Sigmoid colon (tissue), 7 donors: Measurements from ENCODE around the gene DPF1. TPM values are rescaled to one million over a fixed set of nuclear protein-coding genes. Genes with fewer than 3 reads are reported as not detected.

Experiments
- DNase-seq: peaks from one replicate; pipeline ENCODE4 v3.0.0-alpha.2; 2019
- H3K27ac ChIP-seq, 4 donors: fragments of 200-600 bp; sonication (generic); one replicate each; pipeline ENCODE4 v1.5.1; 2016 to 2019; ENCODE audit warnings: mild to moderate bottlenecking in 1 of 4
- H3K27me3 ChIP-seq, 3 donors: fragments of 200-600 bp; sonication (generic); one replicate each; pipeline ENCODE4 v1.5.1; 2019; ENCODE audit warnings: mild to moderate bottlenecking in 1 of 3
- H3K36me3 ChIP-seq, 4 donors: fragments of 200-600 bp; sonication (generic); one replicate each; pipeline ENCODE4 v1.5.1; 2016 to 2019
- H3K4me1 ChIP-seq, 4 donors: fragments of 200-600 bp; sonication (generic); one replicate each; pipeline ENCODE4 v1.5.1; 2017 to 2019
- H3K4me3 ChIP-seq, 4 donors: fragments of 200-600 bp; sonication (generic); one replicate each; pipeline ENCODE4 v1.5.1; 2017 to 2019; ENCODE audit warnings: mild to moderate bottlenecking in 2 of 4, moderate library complexity in 1 of 4
- H3K9me3 ChIP-seq, 4 donors: fragments of 200-600 bp in 3 of 4; sonication (generic) in 3 of 4; one replicate each; pipeline versions ENCODE4 v1.5.1 to v1.6.1; 2013 to 2019
- EP300 ChIP-seq, 4 donors: sonication (generic); formaldehyde crosslinking; IDR thresholded peaks; one replicate each; pipeline ENCODE4 v1.6.1; 2017; ENCODE audit warnings: antibody characterized with exemption in 4 of 4
- POLR2A ChIP-seq, 2 donors: fragments of 450-650 bp; IDR thresholded peaks; one replicate each; pipeline ENCODE4 v1.6.1; 2016; ENCODE audit warnings: antibody characterized with exemption in 2 of 2, mild to moderate bottlenecking in 2 of 2, moderate library complexity in 2 of 2
- POLR2AphosphoS5 ChIP-seq, 4 donors: sonication (generic); formaldehyde crosslinking; IDR thresholded peaks; one replicate each; pipeline ENCODE4 v1.6.1; 2017; ENCODE audit warnings: antibody characterized with exemption in 4 of 4
- WGBS, 2 donors: extraction: QIAGEN DNeasy Blood & Tissue Kit; methylation state at CpG; one replicate each; pipeline ENCODE4 v1.1.7; 2013; 5-methylcytosine and 5-hydroxymethylcytosine counted together
- intact Hi-C: fragments of 100-400 bp; cut with DNase I; formaldehyde crosslinking; loops from one replicate; pipeline ENCODE4 v1.15.1; 2023
- polyA plus RNA-seq, 3 donors: library from polyadenylated mRNA; stranded (reverse); fragments of 200-250 nt; gene quantifications; one replicate each; pipeline ENCODE4 v1.2.3, GENCODE V29; 2013
- total RNA-seq, 4 donors: library from RNA; depleted of rRNA; stranded (reverse); fragments of >200 nt; gene quantifications; one replicate each; pipeline ENCODE4 v1.1.0, GENCODE V29; 2016
- TF ChIP-seq, protein P1 (sequence below), 4 experiments: fragments of 450-650 bp in 3 of 4; fragments of 200-600 bp in 1 of 4; IDR thresholded peaks; one replicate each; pipeline ENCODE4 v1.5.1; 2016 to 2019; ENCODE audit warnings: antibody characterized with exemption in 4 of 4, mild to moderate bottlenecking in 3 of 4, moderate library complexity in 2 of 4
- donor health status: healthy with polysubstance abuse.
- donor health status: Bipolar disorder and iron deficiency.
- donor health status: healthy.

The DPF1 gene
- total and polyA plus RNA-seq, 7 donors, result 0.12 to 1.4 TPM; not detected in 5

GRCh38 chr19:38190793-38191192 lies 33.2 kb downstream of the DPF1 start:
- intact Hi-C loops, result no loop called here
- WGBS, 2 donors, result 93 to 94% methylated on average over 6 of the region's 6 CpGs
- Histone ChIP-seq H3K36me3 (peaks cover 0 to 8% (median 2%) of the 10 kb centered on the region in 4 donors), H3K4me1 (no peaks in the 10 kb centered on the region), H3K4me3 (no peak overlapping the region), H3K9me3 (no peaks in the 10 kb centered on the region), H3K27me3 (no peaks in the 10 kb centered on the region), H3K27ac (no peak overlapping the region)
- DNase-seq, result no peak
- TF ChIP-seq POLR2A (IDR thresholded peaks at IDR 0.05) (no peak), POLR2AphosphoS5 (IDR thresholded peaks at IDR 0.05) (no peak), EP300 (IDR thresholded peaks at IDR 0.05) (no peak)
- TF ChIP-seq, protein P1, sequence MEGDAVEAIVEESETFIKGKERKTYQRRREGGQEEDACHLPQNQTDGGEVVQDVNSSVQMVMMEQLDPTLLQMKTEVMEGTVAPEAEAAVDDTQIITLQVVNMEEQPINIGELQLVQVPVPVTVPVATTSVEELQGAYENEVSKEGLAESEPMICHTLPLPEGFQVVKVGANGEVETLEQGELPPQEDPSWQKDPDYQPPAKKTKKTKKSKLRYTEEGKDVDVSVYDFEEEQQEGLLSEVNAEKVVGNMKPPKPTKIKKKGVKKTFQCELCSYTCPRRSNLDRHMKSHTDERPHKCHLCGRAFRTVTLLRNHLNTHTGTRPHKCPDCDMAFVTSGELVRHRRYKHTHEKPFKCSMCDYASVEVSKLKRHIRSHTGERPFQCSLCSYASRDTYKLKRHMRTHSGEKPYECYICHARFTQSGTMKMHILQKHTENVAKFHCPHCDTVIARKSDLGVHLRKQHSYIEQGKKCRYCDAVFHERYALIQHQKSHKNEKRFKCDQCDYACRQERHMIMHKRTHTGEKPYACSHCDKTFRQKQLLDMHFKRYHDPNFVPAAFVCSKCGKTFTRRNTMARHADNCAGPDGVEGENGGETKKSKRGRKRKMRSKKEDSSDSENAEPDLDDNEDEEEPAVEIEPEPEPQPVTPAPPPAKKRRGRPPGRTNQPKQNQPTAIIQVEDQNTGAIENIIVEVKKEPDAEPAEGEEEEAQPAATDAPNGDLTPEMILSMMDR (IDR thresholded peaks at IDR 0.05), result no peak

GRCh38 chr19:38190061-38190460 lies 34.0 kb downstream of the DPF1 start:
- Histone ChIP-seq H3K27me3 (no peaks in the 10 kb centered on the region), H3K9me3 (no peaks in the 10 kb centered on the region), H3K36me3 (peaks cover 0 to 8% (median 2%) of the 10 kb centered on the region in 4 donors), H3K27ac (no peak overlapping the region), H3K4me3 (no peak overlapping the region), H3K4me1 (no peaks in the 10 kb centered on the region)
- TF ChIP-seq, protein P1 (IDR thresholded peaks at IDR 0.05), result no peak
- TF ChIP-seq POLR2A (IDR thresholded peaks at IDR 0.05), result no peak
- no peak for TF ChIP-seq EP300 (IDR thresholded peaks at IDR 0.05)
- TF ChIP-seq POLR2AphosphoS5 (IDR thresholded peaks at IDR 0.05), result no peak
- intact Hi-C loops, result no loop called here
- 79 to 80% methylated on average over 6 of the region's 6 CpGs for WGBS, 2 donors
- DNase-seq, result no peak

GRCh38 chr19:38185562-38185961 lies 38.5 kb downstream of the DPF1 start:
- 91 to 94% methylated on average over 10 of the region's 10 CpGs for WGBS, 2 donors
- no peak for DNase-seq
- Histone ChIP-seq H3K4me3 (no peak overlapping the region), H3K27ac (no peak overlapping the region), H3K9me3 (peaks cover 0 to 1% (median under 1%) of the 10 kb centered on the region in 4 donors), H3K27me3 (no peaks in the 10 kb centered on the region), H3K36me3 (peaks cover 0 to 12% (median 2%) of the 10 kb centered on the region in 4 donors), H3K4me1 (no peaks in the 10 kb centered on the region)
- no peak for TF ChIP-seq POLR2A (IDR thresholded peaks at IDR 0.05)
- TF ChIP-seq EP300 (IDR thresholded peaks at IDR 0.05), result no peak
- no peak for TF ChIP-seq POLR2AphosphoS5 (IDR thresholded peaks at IDR 0.05)
- TF ChIP-seq, protein P1 (IDR thresholded peaks at IDR 0.05), result no peak
- intact Hi-C loops, result no loop called here

GRCh38 chr19:38184815-38185214 lies 39.2 kb downstream of the DPF1 start:
- no peak overlapping the region for H3K27ac ChIP-seq

More at GRCh38 chr19:38184815-38185214, 39.2 kb downstream of the DPF1 start:
- intact Hi-C loops, result no loop called here
- Histone ChIP-seq H3K9me3 (peaks cover 0 to 9% (median 3%) of the 10 kb centered on the region in 4 donors), H3K36me3 (peaks cover 0 to 17% (median 3%) of the 10 kb centered on the region in 4 donors), H3K4me1 (no peaks in the 10 kb centered on the region), H3K4me3 (no peak overlapping the region), H3K27me3 (no peaks in the 10 kb centered on the region)
- DNase-seq, result no peak
- WGBS, 2 donors, result 95 to 96% methylated on average over 9 of the region's 9 CpGs
- no peak for TF ChIP-seq POLR2A (IDR thresholded peaks at IDR 0.05)
- TF ChIP-seq POLR2AphosphoS5 (IDR thresholded peaks at IDR 0.05), result no peak
- TF ChIP-seq, protein P1 (IDR thresholded peaks at IDR 0.05), result no peak
- no peak for TF ChIP-seq EP300 (IDR thresholded peaks at IDR 0.05)
